ENCODE data around the gene ZFTA.

Gene ZFTA

DNA sequence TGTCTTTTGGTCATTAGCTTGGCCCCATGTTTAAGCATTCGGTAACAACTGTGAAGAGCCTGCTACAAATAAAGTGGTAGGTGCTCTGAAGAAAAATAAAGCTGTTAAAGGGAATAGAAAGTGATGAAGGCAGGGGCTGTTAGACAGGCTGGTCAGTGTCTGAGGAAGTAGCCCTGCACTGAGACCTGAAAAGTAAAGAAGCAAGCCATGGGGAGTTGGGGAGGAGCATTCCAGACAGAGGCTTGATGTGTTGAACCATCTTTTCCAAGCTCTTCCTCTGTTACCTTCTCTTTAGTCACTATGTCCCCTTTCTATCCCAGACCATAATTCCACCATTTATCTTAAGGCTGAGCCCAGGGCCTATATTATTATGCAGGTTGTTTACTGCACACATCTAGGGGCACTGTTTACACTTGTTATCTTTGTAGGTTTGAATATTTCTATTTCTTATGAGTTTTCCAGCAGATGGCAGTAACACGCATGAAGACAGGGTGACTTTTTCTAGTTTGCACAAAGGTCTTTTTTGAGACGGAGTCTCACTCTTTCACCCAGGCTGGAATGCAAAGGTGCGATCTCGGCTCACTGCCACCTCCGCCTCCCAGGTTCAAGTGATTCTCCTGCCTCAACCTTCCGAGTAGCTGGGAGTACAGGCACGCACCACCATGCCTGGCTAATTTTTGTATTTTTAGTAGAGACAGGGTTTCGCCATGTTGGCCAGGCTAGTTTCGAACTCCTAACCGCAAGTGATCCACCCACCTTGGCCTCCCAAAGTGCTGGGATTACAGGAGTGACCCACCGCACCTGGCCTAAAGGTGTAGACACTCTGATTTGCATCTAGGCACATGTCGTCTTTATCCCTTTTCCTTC is 23.0 kb downstream of the ZFTA start:
- DNase-seq = no peak

GRCh38 chr11:63738720-63739360 is 29.7 kb downstream of the ZFTA start:
- DNase-seq = peak; percentile 73

- no peak for DNase-seq
Observed at GRCh38 chr11:63737718-63738117, 30.9 kb downstream of the ZFTA start.

DNA sequence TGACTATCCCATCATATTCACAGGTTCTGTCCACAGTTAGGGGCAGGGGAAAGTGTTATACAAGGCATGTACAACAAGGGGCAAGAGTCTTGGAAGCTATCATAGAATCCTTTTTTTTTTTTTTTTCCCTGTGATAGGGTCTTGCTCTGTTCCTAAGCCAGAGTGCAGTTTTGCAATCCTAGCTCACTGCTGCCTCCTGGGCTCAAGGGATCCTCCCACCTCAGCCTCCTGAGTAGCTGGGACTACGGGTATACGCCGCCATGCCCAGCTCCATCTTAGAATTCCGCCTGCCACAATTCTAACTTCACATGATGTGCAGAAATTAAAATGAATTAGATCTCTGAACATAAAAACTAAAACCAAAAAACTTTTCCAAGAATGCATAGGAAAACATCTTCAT is 31.7 kb downstream of the ZFTA start:
- no peak for DNase-seq

DNA sequence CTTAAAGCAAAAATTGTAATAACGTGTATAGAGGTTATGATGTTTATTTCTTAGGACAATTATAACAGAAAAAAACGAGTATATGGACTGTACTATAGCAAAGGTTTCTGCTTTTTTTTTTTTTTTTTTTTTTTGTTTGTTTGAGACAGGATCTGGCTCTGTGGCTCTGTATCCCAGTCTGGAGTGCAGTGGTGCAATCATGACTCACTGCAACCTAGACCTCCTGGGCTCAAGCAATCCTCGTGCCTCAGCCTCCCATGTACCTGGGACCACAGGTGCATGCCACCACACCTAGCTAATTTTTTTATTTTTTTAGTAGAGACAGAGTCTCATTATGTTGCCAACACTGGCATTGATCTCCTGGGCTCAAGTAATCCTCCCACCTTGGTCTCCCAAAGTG is 39.2 kb downstream of the ZFTA start:
- no peak for DNase-seq

- no peak for DNase-seq
Observed at GRCh38 chr11:63720611-63721010, 48.0 kb downstream of the ZFTA start.

DNA sequence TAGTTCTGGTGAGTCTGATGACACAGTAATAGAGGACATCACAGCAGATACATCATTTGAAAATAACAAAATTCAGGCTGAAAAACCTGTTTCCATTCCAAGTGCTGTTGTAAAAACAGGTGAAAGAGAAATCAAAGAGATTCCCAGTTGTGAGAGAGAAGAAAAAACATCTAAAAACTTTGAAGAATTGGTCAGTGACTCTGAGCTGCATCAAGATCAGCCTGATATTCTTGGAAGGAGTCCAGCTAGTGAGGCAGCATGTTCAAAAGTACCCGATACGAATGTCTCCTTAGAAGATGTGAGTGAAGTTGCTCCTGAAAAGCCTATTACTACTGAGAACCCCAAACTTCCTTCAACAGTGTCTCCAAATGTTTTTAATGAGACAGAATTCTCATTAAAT is 48.6 kb downstream of the ZFTA start:
- no peak for DNase-seq

GRCh38 chr11:63719001-63719400 is 49.6 kb downstream of the ZFTA start:
- DNase-seq = no peak

Measured in CD4-positive, alpha-beta T cell treated with Interleukin-6 for 4 hours (primary cell).